HG03039 (cell line): ENCODE measurements around the gene CSNK2B.

Source experiments
- ATAC-seq: cut with Tn5 transposase; IDR thresholded peaks from one replicate; pipeline ENCODE4 v1.9.1; 2021; ENCODE audit warnings: mild to moderate bottlenecking, moderate library complexity; ENCODE audit not compliant: unreplicated experiment

CSNK2B gene

GRCh38 chr6:31636698-31637596 lies 28.9 kb upstream of the CSNK2B start:
- no peak for ATAC-seq

GRCh38 chr6:31639043-31639442 lies 26.8 kb upstream of the CSNK2B start:
- no peak for ATAC-seq

- no peak for ATAC-seq
Measured at GRCh38 chr6:31639449-31639861, 26.4 kb upstream of the CSNK2B start.

DNA sequence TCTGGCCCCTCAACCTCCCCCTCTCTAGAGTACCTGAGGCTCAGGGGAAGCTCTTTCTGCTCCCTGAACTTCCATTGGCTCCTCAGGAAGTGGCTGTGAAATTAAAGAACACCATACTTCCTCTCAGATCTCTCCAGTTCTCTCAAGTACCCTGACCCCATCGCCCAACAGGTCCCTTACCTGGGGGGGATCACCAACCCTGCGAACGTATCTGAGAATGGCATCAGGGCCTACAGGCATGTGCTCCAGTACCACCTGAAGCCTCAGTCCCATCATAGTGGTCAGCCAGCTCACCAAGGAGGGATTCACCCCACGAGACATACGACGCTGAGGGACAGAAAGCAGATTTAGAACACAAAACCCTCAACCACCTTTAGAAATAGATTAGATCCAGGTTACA lies 25.3 kb upstream of the CSNK2B start:
- ATAC-seq: no peak

DNA sequence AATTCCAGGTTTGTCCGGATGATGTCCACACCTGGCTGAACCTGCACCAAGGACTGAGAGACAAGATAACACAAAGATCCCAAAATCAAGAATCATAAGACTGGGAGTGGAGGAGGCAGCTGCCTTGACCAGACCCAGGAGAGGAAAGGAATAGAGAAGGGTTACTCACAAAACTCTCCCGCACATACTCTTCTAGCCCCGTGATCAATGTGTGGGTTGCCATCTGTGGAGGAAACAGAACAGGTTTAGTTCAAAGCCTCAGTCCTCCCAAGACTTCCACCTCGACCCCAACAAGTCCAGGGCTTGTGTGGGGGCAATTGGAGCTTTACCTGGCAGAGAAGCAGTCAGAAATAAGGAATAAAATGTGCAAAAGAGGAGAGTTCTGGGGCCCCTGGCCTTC lies 24.5 kb upstream of the CSNK2B start:
- no peak for ATAC-seq

GRCh38 chr6:31642798-31643570 lies 22.9 kb upstream of the CSNK2B start:
- no peak for ATAC-seq

- no peak for ATAC-seq
Measured at GRCh38 chr6:31643818-31644454, 21.9 kb upstream of the CSNK2B start.

DNA sequence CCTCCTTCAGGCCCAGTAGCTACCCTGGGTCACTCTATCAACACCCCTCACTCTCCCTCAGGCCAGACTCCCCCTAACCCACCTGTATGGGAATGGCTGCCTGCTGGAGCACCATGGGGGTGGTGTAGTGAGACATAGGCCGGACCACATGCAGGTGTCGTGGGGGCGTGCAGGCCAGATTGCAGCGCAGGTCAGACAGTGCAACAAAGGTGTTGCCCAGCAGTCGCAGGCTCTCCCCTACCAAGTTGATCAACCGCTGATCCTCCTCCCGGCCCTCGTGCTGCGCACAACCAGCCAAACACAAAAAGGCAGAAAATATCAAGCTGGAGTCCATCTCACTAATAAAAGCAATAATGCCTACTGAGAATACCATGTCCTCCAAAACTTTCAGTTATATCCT lies 20.6 kb upstream of the CSNK2B start:
- ATAC-seq: no peak

GRCh38 chr6:31651602-31652191 lies 14.2 kb upstream of the CSNK2B start:
- ATAC-seq: peak; percentile 25

DNA sequence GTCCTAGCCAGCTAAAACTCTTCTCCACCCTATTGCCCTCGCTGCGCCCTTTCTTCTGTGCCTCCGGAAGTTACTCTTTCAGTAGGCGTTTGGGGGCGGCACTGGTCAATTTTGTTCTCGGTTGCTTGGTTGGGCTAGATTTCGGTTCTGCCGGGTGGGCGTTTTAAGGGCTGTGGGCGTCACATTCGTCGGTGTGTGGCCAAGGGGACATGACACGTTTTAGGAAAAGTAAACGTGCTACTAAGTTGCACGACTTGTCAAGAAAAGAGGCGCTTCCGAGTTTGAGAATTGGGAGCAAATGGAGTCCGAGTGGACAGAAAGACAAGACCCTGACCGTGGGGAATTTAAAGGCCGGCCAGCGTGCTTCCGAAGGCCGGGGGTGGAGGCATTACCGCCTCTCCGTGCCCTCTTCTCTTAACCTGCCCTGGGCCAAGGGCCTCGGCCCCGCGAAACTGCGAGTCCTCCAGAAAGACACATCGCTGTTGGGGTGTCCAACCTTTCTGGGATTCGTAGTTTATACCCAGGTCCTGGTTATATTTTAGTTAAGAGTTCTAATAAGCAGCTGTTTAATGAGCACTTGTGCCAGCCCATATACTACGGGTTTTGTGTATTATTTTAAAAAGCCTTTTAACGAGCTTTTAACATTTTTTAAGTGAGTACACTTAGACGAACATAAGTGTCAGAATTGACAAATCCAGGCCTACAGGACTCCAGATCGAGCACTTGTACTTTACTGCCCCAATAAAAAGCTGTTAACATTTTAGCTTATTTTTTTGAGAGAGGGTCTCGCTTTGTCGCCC lies 12.8 kb upstream of the CSNK2B start:
- peak; percentile 40 for ATAC-seq

DNA sequence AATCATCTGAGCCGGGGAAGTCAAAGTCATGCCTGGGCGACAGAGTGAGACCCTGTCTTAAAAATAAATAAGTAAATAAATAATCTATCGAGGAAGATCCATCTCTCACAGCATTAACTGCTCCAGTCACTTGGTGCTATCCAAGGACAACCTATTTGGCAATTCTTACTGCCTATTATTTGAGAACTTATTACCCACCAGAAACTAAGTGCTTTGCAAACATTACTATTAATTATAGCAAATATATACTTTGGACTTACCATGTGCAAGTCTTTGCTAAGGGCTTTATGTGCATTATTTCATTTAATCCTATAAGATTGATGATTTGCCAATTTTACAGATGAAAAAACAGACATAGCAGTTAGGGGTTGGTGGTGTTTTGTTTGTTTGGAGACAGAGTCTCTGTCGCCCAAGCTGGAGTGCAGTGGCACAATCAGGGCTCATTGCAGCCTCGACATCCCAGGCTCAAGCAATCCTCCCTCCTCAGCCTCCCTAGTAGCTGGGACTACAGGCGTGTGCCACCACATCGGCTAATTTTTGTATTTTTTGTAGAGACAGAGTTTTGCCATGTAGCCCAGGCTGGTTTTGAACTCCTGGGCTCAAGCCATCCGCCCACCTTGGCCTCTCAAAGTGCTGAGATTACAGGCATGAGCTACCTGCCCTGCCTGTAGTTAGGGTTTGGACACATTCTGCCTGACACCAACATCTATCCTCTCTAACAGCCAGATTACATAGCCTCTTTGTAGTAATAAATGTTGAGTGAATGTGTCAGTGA lies 11.1 kb upstream of the CSNK2B start:
- no peak for ATAC-seq

DNA sequence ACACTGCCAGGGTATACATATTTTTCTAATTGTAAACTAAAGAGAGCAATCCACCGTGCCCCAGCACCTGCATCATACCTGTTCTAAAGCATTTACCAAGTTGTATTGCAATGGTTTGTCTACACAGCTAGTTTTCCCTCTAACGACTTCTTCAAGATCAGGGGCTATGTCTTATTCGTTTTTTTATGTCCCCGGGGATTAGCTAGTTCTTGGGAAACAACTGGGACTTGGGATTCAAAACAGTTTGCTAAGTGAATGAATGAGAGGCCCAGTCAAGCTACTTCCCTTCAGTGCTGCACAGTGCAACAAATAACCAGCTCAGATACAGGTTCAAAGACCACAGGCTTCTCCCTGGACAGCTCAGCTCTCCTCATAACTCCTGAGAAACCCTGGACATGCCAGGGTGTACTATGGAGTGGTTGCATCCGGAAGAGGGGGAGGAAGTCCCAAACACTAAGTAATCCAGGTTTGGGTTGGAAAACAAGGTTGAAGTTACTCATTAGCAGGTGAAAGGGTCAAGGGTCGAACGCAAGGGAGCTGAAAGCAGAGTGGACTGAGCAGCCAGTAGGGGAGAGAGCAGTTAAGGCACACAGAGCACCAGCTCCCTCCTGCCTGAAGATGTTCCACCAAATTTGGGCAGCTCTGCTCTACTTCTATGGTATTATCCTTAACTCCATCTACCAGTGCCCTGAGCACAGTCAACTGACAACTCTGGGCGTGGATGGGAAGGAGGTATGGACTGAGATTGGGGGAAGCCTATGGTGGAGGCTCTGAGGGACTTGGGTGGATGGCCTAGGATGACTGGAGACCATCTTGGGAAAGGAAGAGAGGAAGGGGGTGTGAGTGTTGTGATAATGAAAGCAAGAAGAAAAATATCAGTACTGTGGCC lies 10.3 kb upstream of the CSNK2B start, which contains the start of gene APOM:
APOM (plus strand) TSS at position 546 of the 889 bp plus-strand sequence; CDS start at position 619, 73 bp downstream.
- no peak for ATAC-seq

DNA sequence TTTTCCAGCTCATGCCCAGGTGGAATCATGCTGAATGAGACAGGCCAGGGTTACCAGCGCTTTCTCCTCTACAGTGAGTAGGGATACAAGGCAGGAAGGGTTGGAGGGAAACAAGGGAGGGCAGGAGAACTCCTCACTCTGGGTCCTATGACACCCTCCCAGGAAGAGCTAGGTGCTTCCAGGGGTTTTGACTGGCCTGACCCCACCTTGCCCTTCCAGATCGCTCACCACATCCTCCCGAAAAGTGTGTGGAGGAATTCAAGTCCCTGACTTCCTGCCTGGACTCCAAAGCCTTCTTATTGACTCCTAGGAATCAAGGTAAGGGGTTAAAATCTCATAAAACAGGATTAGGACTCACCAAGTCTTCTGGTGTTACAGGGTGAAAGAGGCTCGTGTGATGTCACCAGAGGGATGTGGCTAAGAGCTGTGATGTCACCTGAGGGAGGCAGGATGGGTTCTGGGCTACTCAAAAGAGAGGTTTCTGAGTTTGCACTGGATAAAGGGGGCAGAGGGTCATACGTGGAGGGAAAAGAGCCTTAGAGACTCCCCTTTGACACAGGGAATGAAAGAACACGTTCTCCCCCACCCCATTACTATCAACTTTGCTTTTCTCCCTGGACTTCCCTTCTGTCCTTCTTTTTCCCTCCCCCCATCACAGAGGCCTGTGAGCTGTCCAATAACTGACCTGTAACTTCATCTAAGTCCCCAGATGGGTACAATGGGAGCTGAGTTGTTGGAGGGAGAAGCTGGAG lies 8.3 kb upstream of the CSNK2B start:
- no peak for ATAC-seq

DNA sequence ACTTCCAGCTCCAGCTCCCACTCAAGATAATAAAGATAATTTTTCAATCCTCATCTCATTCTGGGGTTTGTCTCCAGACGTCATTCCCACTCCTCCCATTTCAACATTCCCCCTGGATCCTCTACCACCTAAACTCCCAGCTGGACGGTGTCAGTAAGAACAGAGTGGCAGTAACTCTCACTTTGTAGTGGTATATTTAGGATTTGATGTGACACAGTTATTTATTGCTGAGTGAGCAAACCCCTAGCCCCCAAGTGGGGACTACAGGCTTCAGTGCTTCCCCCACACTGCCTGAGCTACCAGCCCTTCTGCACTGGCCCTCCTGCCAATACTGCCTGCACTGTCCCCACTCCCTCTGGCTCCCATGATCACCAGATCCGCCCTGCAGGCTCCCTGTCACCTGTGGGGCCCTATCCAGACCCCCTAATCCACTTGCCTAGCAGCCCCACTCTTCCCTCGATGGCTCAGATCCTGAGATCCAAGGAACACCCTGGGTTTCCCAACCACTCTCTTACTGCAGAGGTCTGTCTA lies 7.7 kb upstream of the CSNK2B start:
- ATAC-seq: no peak

DNA sequence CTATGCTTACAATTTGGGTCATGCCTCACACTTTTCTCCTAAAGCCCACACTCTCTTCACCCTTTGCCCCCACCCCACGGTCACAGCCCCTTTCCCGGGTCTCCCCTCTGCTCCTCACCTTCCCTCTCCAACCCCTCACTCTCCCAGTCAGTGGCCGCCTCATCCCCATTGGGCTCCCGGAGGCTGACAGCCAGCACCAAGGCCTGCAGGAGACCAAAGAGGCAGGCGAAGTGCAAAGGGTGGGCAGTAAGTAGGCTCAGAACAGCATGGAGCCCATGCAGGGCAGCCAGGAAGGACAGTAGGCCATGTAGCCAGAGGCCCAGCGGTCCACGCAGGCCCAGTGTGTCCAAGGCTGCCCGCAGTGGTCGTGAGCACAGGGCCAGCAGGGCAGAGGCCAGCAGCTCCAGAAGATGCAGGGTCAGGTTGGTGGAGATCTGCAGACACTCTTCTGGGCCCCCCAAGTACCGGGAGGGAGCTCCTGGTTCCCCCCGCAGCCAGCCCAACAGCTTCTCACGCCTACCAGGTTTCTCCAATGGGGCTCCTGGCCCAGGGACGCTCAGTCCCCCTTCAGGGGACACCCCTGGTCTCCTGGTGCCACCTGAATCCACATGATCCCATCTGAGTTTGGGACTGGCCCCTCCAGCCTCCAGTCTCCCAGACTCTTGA lies 6.8 kb upstream of the CSNK2B start:
- no peak for ATAC-seq

- no peak for ATAC-seq
Measured at GRCh38 chr6:31659649-31660380, 6.1 kb upstream of the CSNK2B start.
